Right lung (tissue), 10 donors: ENCODE measurements around the gene KIF26A. TPM values are rescaled to one million over a fixed set of nuclear protein-coding genes. Genes with fewer than 3 reads are reported as not detected.

Experiments used
- DNase-seq, 2 donors: peaks; one replicate each; pipeline ENCODE4 v3.0.0-alpha.2; 2013
- long read RNA-seq, 8 donors: transcript quantifications; one replicate each; lab custom pipeline, GENCODE V29; 2026
- polyA plus RNA-seq, 5 donors: library from polyadenylated mRNA; unstranded; fragments of 120-200 nt; gene quantifications; one replicate each; pipeline versions ENCODE4 v1.2.1 to v1.2.3, GENCODE V29; 2013; ENCODE audit warnings: inconsistent platforms in 1 of 5, low replicate concordance in 1 of 5; ENCODE audit not compliant: insufficient read length in 5 of 5, insufficient read depth in 1 of 5

Gene KIF26A
- 10 to 100 TPM; 10.5 to 29.6 (median 13.1) TPM for polyA plus RNA-seq
- long read RNA-seq, donor 1, full-length matches to known transcripts: 1 of 20 reads
- long read RNA-seq, donor 1, partial matches to known transcripts: 19 of 20 reads
- long read RNA-seq, donor 1, other reads (novel, unspliced or antisense): 0 of 20 reads
- long read RNA-seq, donor 2: 0 reads
- long read RNA-seq, donor 3, full-length matches to known transcripts: 2 of 2 reads
- long read RNA-seq, donor 3, partial matches to known transcripts: 0 of 2 reads
- long read RNA-seq, donor 3, other reads (novel, unspliced or antisense): 0 of 2 reads
- long read RNA-seq, donor 4: 0 reads
- long read RNA-seq, donor 5, full-length matches to known transcripts: 1 of 12 reads
- long read RNA-seq, donor 5, partial matches to known transcripts: 11 of 12 reads
- long read RNA-seq, donor 5, other reads (novel, unspliced or antisense): 0 of 12 reads
- long read RNA-seq, donor 6, full-length matches to known transcripts: 1 of 27 reads
- long read RNA-seq, donor 6, partial matches to known transcripts: 26 of 27 reads
- long read RNA-seq, donor 6, other reads (novel, unspliced or antisense): 0 of 27 reads
- long read RNA-seq, donor 7: 0 reads
- long read RNA-seq, donor 8: 0 reads

DNA sequence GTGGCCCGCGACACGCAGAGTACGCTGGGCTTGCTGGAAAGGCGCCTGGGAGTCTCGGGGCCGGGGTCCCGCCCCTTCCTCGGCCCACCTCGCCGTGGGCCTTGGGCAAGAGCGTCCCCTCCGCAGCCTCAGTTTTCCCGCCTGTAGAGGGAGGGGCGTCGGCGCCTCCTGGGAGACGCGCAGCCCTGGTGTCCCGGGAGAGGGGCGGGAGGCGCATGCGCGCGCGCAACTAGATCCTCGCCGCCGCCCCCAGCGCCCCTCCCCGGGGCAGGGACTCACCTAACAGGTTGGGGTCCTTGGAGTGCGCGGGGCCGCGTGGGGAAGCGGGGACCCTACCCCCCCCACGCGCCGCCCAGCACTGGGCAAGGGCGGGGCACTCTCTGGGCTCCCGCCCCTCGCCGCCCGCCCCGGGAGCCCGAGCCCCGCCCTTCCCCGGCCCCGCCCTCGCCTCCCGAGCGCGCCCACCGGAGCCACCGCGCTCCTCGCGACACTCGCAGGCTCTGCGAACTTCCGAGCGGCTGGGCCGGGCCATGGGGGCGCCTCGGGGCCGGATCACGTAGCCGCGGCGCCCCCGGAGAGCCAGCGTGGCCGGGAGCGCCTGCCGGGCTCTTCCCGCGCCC is at the start of gene KIF26A:
TSS of gene KIF26A (plus strand) at position 490 of the 620 bp plus-strand sequence. CDS start 136 bp downstream, outside the sequence.
- DNase-seq: peak; percentile 64 to 79

DNA sequence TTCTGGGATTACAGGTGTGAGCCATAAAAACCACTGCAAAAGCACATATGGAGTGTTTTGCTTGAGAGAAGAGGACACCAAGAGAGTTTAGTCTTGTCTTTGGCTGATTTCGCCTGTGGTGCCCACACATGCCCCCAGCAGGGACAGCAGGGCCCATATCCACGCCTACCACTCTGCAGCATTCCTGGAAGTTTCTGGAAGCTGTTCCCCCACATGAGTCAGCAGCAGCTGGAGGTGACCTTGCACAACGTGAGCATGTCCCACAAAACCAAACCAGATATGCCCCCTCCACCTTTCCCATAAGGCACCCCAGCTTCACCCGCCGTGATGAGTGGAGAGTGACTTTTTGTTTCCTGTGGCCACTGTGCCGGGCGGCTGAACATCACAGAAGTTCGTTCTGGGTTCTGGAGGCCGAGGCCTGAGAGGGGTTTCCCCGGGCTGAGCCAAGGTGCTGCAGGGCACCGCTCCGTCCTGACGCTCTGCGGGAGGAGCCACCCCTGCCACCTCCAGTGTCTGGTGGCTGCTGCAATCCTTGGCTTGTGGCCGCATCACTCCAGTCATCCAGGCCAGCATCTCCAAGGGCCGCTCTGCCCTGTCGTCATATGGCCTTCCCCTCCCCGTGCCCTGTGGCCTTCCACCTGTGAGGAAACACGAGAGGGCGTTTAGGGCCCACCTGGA is 48.2 kb upstream of the KIF26A start:
- DNase-seq: no peak

DNA sequence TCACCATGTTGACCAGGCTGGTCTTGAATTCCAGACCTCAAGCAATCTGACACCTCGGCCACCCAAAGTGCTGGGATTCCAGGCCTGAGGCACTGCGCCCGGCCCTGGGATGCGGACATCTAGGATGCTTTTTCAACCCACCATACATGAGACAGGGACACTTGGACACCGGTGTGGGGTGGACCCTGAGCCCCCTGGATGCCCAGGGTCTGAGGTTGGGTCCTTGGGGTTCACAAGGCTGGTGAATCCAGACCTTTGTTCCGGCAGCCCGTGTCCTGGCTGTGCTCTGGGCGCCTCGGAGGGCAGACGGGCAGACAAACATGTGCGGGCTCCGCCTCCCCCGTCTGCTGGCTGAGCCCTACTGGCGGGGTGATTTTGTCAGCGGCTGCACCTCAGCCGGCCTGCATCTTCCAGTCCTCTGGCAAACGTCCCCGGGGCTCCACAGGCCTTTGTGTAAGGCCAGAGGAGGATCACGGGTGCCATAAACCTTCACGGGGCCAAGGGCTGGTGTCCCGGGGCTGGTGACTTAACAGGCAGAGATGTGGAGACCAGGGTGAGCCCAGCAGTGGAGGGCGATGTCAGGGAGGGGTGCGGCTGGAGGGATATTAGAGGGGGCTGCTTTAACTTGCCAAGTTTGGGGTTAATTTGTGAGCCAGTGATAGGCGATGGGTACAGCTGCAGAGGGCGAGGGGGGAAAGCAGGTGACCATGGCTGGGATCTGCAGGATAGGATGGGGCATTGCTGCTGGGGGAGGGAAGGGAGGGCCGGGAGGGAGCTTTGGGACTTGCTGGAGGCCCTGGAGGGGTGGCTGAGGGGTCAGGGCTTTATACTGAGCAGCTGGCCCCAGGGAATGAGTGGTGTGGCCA is 47.1 kb upstream of the KIF26A start:
- no peak for DNase-seq

DNA sequence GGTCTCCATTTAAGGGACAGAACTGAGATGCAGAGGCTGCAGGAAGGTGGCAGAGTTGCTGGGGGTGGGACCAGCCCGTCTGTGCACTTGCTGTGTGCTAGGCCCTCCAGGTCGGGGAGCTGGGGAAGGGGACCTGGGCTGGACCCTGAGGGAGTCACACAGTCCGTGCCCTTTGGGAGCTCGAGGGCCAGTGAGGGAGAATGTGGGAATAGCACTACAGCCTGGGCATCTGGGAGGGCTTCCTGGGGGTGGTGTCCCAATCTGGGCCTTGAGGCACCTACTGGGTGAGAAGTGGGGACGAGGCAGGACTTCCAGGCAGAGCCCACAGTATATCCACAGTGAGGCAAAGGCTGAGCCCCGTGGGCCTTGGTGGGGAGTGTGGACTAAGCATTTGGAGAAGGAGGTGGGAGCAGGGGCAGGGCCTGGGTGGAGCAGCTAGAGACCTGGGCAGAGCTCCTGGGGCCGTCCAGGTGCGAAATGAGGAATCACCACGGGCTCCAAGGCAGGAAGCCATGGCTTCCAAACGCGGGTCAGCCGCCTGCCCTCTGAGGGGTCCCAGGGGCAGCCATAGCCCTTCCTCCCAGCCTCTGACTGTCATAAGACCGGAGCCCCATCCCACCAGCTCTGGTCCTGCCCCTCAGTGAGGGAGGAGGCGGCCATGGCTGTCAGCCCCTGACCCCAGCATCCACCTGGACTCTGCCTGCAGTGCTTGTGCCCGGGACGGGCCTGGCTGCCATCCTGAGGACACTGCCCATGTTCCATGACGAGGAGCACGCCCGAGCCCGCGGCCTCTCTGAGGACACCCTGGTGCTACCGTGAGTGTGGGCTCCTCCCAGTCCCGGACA is 46.2 kb upstream of the KIF26A start:
- no peak for DNase-seq

DNA sequence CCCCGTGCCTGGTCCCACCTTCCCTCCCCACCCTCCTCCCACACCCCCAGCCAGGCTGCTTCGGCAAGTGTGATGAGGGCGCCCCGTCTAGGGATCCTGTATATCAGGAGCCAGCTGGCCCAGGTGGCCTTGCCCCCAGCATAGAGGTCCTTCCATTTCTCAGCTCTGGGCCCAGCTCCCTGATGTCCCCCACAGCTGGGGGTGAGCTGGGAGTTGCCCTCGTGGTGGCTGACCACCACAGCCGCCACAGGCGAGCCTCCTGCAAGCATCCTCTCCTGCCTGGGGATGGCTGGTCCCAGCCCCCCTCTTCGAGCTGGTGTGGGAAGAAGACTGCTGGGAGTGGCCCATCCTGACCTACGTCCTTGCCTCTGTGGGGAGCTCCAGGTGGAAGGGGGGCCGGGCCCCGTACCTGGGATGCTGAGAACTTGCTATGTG is 45.4 kb upstream of the KIF26A start:
- no peak for DNase-seq

DNA sequence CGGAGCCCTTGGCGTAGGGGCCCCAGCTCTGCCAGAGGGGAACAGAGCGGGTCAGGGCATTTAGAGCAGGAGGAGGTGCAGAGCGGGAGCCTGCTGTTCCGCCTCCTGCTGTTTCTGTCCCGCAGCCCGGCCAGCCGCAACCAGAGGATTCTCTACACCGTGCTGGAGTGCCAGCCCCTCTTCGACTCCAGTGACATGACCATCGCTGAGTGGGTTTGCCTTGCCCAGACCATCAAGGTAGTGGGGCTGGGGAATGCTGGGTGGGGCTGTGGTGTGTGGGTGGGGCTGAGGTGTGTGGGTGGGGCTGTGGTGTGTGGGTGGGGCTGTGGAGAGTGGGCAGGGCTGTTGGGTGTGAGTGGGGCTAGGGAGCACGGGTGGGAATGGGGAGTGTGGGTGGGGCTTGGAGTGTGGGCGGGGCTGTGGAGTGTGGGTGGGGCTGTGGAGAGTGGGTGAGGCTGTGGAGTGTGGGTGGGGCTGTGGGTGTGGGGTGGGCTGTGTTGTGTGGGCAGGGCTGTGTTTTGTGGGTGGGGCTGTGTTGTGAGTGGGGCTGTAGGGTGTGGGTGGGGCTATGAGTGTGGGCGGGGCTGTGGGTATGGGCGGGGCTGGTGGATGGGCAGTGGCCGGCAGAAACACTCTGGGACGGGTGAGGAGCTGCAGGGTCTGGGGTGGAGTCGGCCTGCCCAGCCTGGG is 44.9 kb upstream of the KIF26A start:
- DNase-seq: no peak

DNA sequence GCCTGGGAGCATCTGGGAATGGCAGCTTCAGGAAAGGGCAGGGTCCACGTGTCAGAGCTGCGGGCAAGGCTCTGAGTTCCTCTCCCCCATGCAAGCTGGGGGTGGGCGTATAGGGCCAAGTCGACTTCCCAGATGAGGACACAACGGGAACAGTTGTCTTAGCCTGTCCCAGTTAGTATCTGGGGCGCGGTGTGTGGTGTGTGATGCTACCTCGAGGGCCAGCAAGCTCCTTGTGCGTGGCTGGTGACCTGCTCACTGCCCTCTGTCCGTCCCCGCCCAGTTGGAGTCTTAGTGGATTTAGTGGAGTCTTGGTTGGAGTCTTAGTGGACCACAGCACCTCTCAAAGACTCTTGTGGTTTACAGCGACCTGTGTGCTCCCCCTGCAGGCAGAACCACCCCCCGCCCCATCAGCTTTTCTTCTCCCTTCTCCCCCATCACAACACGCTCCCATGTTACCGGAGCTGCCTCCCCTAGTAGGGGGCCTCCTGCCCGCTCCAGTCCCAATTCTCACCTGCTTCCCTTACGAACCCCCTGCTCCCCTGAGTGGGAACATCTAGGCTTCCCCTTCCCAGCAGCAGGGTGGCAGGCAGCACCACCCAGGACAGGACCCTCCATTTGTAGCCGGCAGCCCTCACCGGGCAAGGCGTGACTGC is 44.2 kb upstream of the KIF26A start:
- DNase-seq: no peak

DNA sequence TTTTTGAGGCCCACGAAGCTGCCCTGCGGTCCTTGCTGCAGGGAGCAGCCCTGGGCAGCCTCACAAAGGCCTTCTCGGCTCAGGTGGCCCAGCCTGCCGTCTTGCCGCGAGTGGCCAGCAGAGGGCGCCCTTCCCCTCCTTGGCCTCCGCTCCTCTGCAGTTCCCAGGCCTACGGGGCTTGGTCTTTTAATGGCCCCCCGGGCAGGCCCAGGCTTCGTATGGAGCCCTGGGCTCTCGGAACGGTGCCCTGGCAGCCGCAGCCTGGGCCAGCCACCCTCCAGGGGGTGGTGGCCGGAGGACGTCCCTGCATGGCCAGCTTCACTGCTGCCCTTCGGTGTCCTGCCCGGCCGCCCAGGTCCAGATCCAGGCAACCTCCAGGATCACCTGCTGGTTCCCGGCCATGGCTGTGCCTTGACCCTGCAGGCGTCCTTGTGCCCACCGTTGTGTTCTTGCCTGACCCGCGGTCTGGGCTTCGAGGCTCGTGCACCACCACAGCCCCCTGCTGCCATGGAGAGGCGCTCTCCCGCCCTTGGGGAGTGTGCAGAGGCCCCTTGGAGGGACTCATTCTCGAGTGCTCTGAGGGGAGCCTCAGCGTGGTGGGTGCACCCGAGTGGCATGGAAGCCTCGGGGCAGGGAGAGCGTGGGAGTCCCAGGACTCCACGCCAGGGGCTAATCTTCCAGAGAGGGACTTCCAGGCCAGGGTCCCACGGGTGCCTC is 43.5 kb upstream of the KIF26A start:
- no peak for DNase-seq

DNA sequence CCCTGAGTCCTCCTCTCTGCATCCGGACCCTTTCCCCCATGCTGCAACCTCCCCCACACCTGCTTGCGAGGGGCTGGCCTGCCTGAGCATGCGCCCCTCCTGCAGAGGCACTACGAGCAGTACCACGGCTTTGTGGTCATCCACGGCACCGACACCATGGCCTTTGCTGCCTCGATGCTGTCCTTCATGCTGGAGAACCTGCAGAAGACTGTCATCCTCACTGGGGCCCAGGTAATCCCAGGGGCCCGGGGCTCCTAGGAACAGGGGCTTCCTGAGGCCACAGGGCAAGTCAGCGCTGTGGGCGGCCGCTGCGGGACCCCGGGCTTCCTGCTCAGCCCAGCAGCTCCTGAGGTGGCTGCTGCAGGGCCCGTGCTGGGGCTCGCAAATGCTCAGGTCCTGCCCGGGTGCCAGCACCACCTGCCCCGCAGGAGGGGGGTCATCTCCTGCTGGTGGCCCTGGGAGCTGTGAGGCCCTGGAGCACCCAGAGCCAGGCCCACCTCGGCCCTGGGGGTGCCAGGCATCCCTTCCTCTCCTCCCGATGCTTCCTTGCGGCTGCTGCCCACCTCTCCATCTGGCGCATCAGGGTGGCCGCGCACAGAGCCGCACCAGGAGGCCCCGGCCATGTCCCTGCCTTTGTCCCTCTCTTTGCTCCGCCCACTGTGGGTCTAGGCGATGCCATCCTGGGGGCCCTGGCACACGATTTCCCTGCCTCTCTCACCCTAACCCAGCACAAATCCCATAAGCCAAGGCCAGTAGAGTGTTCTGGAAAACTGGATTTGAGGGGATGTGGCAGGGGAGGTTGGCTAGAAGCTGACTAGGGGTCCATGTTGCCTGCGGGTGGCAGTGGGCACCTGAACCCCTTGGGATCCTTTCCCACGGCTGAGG is 42.7 kb upstream of the KIF26A start:
- no peak for DNase-seq

DNA sequence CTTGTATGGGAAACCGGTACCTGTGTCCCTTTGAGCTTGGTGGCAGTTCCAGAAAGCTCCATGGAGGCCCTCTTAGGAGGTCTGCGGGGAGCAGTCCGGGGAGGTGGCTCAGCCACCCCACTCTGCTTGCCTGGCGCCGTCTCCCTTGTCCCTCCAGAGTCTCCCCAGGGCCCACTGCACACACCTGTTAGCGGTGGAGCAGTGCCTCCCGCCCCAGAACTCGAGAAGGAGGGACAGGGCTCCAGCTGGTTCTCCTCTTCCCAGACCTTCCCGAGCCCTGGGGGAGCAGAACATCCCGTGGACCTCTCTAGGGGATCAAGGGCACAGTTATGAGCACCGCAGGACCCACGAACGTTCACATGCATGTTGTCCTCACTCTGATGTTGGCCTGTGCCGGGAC is 42.1 kb upstream of the KIF26A start:
- DNase-seq: no peak

DNA sequence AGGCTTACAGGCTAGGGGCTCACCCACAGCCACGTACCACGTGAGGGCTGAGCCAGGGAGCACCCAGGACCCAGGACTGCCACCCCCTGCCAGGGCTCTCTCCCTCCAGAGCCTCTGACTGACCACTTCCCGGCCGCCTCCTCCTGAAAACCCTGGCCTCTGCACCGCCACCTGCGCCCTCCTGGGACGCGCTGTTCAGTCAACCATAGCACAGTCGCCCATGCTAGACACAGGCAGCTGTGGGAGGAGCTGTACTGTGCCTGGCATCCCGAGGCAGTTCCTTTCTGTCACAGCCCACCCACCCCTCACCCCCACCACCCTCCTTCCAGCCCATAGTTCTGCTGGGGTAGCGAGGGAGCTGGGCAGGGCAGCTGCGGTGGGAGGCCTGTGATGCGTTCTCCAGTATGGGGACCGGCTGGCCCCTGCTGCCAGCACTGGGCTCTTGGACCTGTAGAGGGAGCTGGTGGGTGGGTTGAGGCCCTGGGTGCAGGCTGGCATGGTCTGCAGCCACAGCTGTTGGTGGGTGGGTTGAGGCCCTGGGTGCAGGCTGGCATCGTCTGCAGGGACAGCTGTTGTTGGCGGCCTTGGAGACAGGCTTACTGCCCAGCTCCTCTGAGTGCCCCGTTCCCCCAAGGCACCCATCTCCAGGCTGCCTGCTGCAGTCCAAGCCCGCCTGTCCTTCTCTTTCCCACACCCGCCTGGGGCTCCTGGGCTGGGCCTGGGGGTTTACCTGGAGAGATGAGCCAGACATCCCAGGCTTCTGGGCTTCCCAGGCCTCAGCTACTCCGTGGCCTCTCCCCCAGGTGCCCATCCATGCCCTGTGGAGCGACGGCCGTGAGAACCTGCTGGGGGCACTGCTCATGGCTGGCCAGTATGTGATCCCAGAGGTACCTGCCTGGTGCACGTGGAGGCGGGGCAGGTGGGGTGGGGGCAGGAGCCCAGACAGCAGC is 41.4 kb upstream of the KIF26A start:
- no peak for DNase-seq

DNA sequence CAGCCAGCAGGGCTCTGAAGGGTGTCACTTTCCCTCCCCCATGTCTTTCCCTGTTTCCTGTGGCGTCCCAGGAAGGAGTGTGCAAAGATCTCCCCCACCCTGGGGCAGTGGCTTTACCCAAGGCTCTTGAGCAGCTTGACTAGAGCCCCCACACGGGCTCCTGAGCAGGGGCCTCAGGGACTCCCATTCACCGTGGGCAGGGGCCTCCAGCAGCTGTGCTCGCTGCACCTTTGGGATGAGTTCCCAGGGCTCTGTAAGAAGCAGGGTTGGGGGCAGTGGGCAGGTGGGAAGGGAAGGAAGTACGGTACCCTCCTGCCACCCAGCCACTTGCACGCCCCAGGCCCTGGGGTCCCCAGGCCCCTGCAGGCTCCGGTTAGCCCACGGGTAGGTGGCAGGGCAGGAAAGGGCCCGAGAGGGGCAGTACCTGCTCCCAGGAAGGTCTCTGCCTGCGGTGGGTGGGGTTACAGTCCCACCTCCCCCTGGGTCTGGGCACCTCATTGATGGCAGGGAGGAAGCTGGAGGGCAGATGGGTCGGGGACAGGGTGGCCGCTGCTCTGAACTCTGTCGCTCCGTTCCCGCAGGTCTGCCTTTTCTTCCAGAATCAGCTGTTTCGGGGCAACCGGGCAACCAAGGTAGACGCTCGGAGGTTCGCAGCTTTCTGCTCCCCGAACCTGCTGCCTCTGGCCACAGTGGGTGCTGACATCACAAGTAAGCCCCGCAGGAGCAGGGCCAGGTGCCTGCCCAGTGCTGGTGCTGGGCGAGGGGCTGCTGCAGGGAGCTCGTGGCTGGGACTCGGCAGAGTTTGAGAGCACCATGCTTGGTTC is 39.9 kb upstream of the KIF26A start:
- DNase-seq: no peak

DNA sequence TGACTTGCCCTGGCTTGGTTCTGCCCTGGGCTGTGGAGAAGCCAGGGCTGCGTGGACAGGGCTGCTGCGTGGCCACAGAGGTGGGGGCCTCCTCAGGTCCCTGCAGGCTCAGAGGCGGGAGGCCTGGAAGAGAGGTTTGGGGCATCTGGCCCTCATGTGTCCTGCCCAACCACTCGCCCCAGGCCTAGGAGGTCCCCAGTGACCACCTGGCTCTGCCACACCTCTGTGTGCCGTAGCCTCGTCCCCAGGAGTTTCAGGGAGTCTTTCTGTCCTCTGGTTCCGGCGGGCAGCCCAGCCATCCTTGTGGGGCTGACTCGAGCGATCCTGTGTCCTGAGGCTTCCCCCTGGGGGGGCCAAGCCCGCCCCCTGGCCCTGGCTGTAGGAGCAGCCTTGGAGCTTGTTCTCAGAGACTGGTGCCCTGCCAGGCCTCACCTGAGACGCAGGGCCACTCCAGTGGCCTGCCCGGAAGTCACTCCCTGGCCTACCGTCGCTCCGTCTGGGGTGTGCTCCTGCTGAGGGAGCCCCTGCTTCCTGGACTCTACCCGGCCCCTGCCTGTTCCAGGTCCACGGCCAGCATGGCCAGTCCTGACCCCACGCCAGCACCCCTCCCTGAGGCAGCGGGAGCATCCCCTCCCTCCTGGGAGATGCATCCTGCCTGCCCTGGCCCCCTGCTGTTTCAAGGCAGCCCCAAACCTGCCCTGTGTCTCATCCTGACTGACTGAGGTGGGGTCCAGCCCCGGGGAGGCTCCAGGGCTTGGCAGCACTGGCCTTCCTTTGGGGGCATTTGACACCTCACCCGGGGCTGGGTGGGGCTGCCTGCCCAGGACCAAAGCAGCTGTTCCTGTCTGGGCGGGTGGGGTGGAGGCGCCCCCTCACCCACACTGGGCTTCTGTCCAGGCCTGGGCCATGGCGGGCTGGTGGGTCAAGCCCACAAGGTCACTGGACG is 39.0 kb upstream of the KIF26A start:
- DNase-seq: no peak
